Measurements from ENCODE around the gene PPIF.

DNA sequence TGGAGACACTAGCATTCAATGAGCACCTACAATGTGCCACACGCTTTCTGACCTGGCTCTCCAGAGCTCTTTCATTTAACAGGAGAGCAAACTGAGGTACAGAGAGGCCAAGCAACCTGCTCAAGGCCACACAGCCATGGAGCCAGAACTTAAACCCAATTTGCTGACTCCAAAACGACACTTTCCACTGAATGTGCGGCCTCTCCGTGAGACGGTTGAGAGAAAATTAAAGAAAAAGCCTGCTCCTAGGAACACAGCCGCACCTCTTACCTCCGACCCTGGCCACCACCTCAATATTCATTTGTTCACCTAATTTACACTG lies 55.3 kb downstream of the PPIF start:
- TF ChIP-seq, protein P1, sequence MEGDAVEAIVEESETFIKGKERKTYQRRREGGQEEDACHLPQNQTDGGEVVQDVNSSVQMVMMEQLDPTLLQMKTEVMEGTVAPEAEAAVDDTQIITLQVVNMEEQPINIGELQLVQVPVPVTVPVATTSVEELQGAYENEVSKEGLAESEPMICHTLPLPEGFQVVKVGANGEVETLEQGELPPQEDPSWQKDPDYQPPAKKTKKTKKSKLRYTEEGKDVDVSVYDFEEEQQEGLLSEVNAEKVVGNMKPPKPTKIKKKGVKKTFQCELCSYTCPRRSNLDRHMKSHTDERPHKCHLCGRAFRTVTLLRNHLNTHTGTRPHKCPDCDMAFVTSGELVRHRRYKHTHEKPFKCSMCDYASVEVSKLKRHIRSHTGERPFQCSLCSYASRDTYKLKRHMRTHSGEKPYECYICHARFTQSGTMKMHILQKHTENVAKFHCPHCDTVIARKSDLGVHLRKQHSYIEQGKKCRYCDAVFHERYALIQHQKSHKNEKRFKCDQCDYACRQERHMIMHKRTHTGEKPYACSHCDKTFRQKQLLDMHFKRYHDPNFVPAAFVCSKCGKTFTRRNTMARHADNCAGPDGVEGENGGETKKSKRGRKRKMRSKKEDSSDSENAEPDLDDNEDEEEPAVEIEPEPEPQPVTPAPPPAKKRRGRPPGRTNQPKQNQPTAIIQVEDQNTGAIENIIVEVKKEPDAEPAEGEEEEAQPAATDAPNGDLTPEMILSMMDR (conservative IDR thresholded peaks at IDR 0.05; ENCODE audit: low read length), result no peak
- no peak for TF ChIP-seq EZH2phosphoT487 (IDR thresholded peaks at IDR 0.05; ENCODE audit: borderline replicate concordance, low read depth, low read length)
